Body of pancreas (tissue), 4 donors: ENCODE results near the gene GLRX3. TPM values are rescaled to one million over a fixed set of nuclear protein-coding genes. Genes with fewer than 3 reads are reported as not detected.

Experiments
- ATAC-seq: fragments of 150-250 bp; one replicate; pipeline ENCODE4 v1.9.1; 2016
- DNase-seq, 4 donors: peaks; one replicate each; pipeline ENCODE4 v3.0.0-alpha.2; 2019
- H3K27ac ChIP-seq, 4 donors: fragments of 200-600 bp; sonication (generic); 1 replicate in 3 of 4; 2 replicates in 1 of 4; pipeline versions ENCODE4 v1.5.1 to v1.6.1; 2016 to 2019; ENCODE audit warnings: mild to moderate bottlenecking in 1 of 4, mixed read lengths in 1 of 4, moderate library complexity in 1 of 4
- H3K27me3 ChIP-seq, 2 donors: fragments of 200-600 bp; sonication (generic); one replicate each; pipeline ENCODE4 v1.6.0; 2016; ENCODE audit warnings: mild to moderate bottlenecking in 1 of 2
- H3K36me3 ChIP-seq, 2 donors: fragments of 200-600 bp; sonication (generic); replicated peaks in 1 of 2; 2 replicates each; pipeline ENCODE4 v1.5.1; 2016; ENCODE audit warnings: low read depth in 2 of 2; ENCODE audit not compliant: insufficient read depth in 1 of 2
- H3K4me1 ChIP-seq: fragments of 200-600 bp; sonication (generic); one replicate; pipeline ENCODE4 v1.6.0; 2016
- H3K4me3 ChIP-seq, 2 donors: fragments of 200-600 bp; sonication (generic); 1 replicate in 1 of 2; 2 replicates in 1 of 2; pipeline ENCODE4 v1.5.1; 2016 to 2019
- H3K9me3 ChIP-seq, 3 donors: fragments of 200-600 bp; sonication (generic); 1 replicate in 2 of 3; 2 replicates in 1 of 3; pipeline ENCODE4 v1.5.1; 2016
- CTCF ChIP-seq, 7 experiments: fragments of 450-650 bp in 4 of 7; fragments of 200-600 bp in 3 of 7; sonication (generic) in 3 of 7; IDR thresholded peaks; one replicate each; pipeline ENCODE4 v1.5.1; 2016 to 2019; ENCODE audit warnings: antibody characterized with exemption in 7 of 7
- POLR2A ChIP-seq, 3 donors: fragments of 450-650 bp; IDR thresholded peaks; one replicate each; pipeline ENCODE4 v1.6.1; 2016; ENCODE audit warnings: antibody characterized with exemption in 3 of 3, mild to moderate bottlenecking in 2 of 3
- WGBS, 2 donors: methylation state at CpG; one replicate each; pipeline ENCODE4 v1.1.5; 2017; 5-methylcytosine and 5-hydroxymethylcytosine counted together
- intact Hi-C: fragments of 100-400 bp; cut with DNase I; formaldehyde crosslinking; loops from one replicate; pipeline ENCODE4 v1.15.1; 2023
- total RNA-seq, 2 donors: library from RNA; depleted of rRNA; stranded (reverse); fragments of >200 nt; gene quantifications; one replicate each; pipeline ENCODE4 v1.1.0, GENCODE V29; 2016

Gene GLRX3
- total RNA-seq, 2 donors from 2014 or later: 13.2 to 24.4 TPM

GRCh38 chr10:130174328-130174727 is 38.1 kb downstream of the GLRX3 start:
- TF ChIP-seq POLR2A (IDR thresholded peaks at IDR 0.05) (no peak), CTCF (IDR thresholded peaks at IDR 0.05) (no peak)
- no peak for ATAC-seq
- WGBS, 2 donors: 55 to 81% methylated on average over 2 of the region's 2 CpGs
- no peak for DNase-seq
- Histone ChIP-seq H3K4me3 (no peak overlapping the region), H3K4me1 (no peaks in the 10 kb centered on the region), H3K36me3 (peaks cover 0 to 10% of the 10 kb centered on the region in 2 donors), H3K9me3 (no peaks in the 10 kb centered on the region), H3K27ac (no peak overlapping the region), H3K27me3 (no peaks in the 10 kb centered on the region)
- intact Hi-C loops: no loop called here

GRCh38 chr10:130175074-130175473 is 38.9 kb downstream of the GLRX3 start:
- H3K27ac ChIP-seq: no peak overlapping the region
- no peak for TF ChIP-seq CTCF (IDR thresholded peaks at IDR 0.05)
- no peak for TF ChIP-seq POLR2A (IDR thresholded peaks at IDR 0.05)
- H3K27me3 ChIP-seq: no peaks in the 10 kb centered on the region
- peaks cover 0 to 11% of the 10 kb centered on the region in 2 donors for H3K36me3 ChIP-seq
- 89 to 96% methylated on average over 4 of the region's 4 CpGs for WGBS, 2 donors
- DNase-seq: no peak
- no peaks in the 10 kb centered on the region for H3K9me3 ChIP-seq
- H3K4me3 ChIP-seq: no peak overlapping the region
- intact Hi-C loops: no loop called here
- no peaks in the 10 kb centered on the region for H3K4me1 ChIP-seq
- ATAC-seq: no peak

GRCh38 chr10:130177250-130177649 is 41.1 kb downstream of the GLRX3 start:
- 76 to 81% methylated on average over 7 of the region's 7 CpGs for WGBS, 2 donors
- Histone ChIP-seq H3K36me3 (peaks cover 0 to 16% of the 10 kb centered on the region in 2 donors), H3K27me3 (no peaks in the 10 kb centered on the region), H3K9me3 (no peaks in the 10 kb centered on the region), H3K27ac (no peak overlapping the region), H3K4me1 (no peaks in the 10 kb centered on the region), H3K4me3 (no peak overlapping the region)
- no peak for ATAC-seq
- TF ChIP-seq CTCF (IDR thresholded peaks at IDR 0.05) (no peak), POLR2A (IDR thresholded peaks at IDR 0.05) (no peak)
- intact Hi-C loops: no loop called here
- DNase-seq: no peak

- DNase-seq (no peak), ATAC-seq (no peak)
- no peak overlapping the region for H3K4me3 ChIP-seq
- TF ChIP-seq POLR2A (IDR thresholded peaks at IDR 0.05): no peak
- TF ChIP-seq CTCF (IDR thresholded peaks at IDR 0.05): peak in 3 of 7 experiments; percentile 5 to 19 (median 15)
- H3K27ac ChIP-seq: no peak overlapping the region
- intact Hi-C loops: no loop called here
- H3K36me3 ChIP-seq: peaks cover 0 to 23% of the 10 kb centered on the region in 2 donors
- H3K9me3 ChIP-seq: no peaks in the 10 kb centered on the region
- no peaks in the 10 kb centered on the region for H3K4me1 ChIP-seq
- no peaks in the 10 kb centered on the region for H3K27me3 ChIP-seq
- 72 to 76% methylated on average over 4 of the region's 4 CpGs for WGBS, 2 donors
Measured at GRCh38 chr10:130179640-130180039, 43.4 kb downstream of the GLRX3 start.

- intact Hi-C loops: no loop called here
- 85 to 89% methylated on average over 1 of the region's 1 CpG for WGBS, 2 donors
- H3K27me3 ChIP-seq: no peaks in the 10 kb centered on the region
- TF ChIP-seq POLR2A (IDR thresholded peaks at IDR 0.05) (no peak), CTCF (IDR thresholded peaks at IDR 0.05) (no peak)
- no peaks in the 10 kb centered on the region for H3K9me3 ChIP-seq
- H3K4me3 ChIP-seq: no peak overlapping the region
- no peaks in the 10 kb centered on the region for H3K4me1 ChIP-seq
- no peak for DNase-seq
- no peak for ATAC-seq
- peaks cover 0 to 22% of the 10 kb centered on the region in 2 donors for H3K36me3 ChIP-seq
- no peak overlapping the region for H3K27ac ChIP-seq
Measured at GRCh38 chr10:130180416-130180815, 44.2 kb downstream of the GLRX3 start.
